Activated CD4-positive, alpha-beta memory T cell treated with anti-CD3 and anti-CD28 coated beads, Interleukin-2, amount 10 ng/mL, durations not matched to agents 7 days and 5 days (primary cell): ENCODE measurements around the gene INPP5F. TPM values are rescaled to one million over a fixed set of nuclear protein-coding genes. Genes with fewer than 3 reads are reported as not detected.
"Not testable (repeated sequence)": the region's sequence is repeated elsewhere in the genome, so short reads cannot be mapped to it uniquely, and the experiment has no call there.

ENCODE experiments used
- CTCF ChIA-PET: fragments of 350-600 bp; sonication (Branson Sonifier 250); formaldehyde crosslinking; loops from one replicate; lab custom pipeline; 2021; ENCODE audit warnings: antibody characterized with exemption, inconsistent platforms; lab: Charles Lee
- POLR2A ChIA-PET: fragments of 350-600 bp; sonication (Branson Sonifier 250); formaldehyde crosslinking; loops from one replicate; lab custom pipeline; 2021; ENCODE audit warnings: antibody characterized with exemption; lab: Charles Lee
- DNase-seq: peaks from one replicate; pipeline ENCODE4 v3.0.0-alpha.2; 2020
- H3K27ac Mint-ChIP-seq: one replicate; pipeline ENCODE4 v1.8.0; 2021; ENCODE audit warnings: mild to moderate bottlenecking, mixed read lengths
- H3K27me3 Mint-ChIP-seq: one replicate; pipeline ENCODE4 v1.8.0; 2021; ENCODE audit warnings: mixed read lengths
- H3K36me3 Mint-ChIP-seq: one replicate; pipeline ENCODE4 v1.8.0; 2021; ENCODE audit warnings: low read depth, mixed read lengths
- H3K4me1 Mint-ChIP-seq: one replicate; pipeline ENCODE4 v1.8.0; 2021; ENCODE audit warnings: mixed read lengths
- H3K4me3 Mint-ChIP-seq: one replicate; pipeline ENCODE4 v1.8.0; 2021; ENCODE audit warnings: mild to moderate bottlenecking, mixed read lengths
- H3K9me3 Mint-ChIP-seq: one replicate; pipeline ENCODE4 v1.8.0; 2021; ENCODE audit warnings: mixed read lengths
- total RNA-seq, 2 experiments: library from RNA; stranded (reverse); gene quantifications; one replicate each; pipeline ENCODE4 v1.2.3, GENCODE V29; 2021

The INPP5F gene
- total RNA-seq, 2 experiments from 2014 or later, result 11.8 to 15.0 TPM

DNA sequence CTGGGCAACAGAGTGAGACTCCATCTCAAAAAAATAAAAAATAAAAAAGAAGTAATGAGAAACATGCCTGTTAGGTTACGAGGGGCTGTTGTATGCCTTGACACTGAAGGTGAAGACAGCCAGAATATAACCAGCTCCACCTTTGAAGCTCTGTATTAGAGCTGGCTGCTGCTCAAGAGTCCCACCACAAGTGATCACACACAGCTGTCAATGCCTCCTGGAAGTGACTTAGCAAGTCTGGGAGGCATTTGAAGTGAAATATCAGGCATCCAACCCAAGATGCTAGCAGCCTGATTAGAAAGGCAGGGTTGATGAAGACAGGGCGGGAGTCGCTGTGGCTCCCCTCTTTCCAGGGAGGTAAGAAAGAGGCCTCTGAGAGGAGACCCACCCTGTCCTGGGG, 34.1 kb upstream of the INPP5F start:
- Mint-ChIP-seq H3K4me1 (peaks cover 28% of the 10 kb centered on the region), H3K4me3 (no peak overlapping the region), H3K27me3 (peaks cover 4% of the 10 kb centered on the region), H3K27ac (no peak overlapping the region), H3K36me3 (peaks cover 3% of the 10 kb centered on the region), H3K9me3 (peaks cover 4% of the 10 kb centered on the region)
- ChIA-PET CTCF (interaction anchor here (0.6 to 1.0 kb wide), 3 partner anchors 10 to 155 kb away, joined by 3 read pairs; no protein-coding TSS in a partner anchor), POLR2A (interaction anchor here (1.5 kb wide), 1 partner anchor 41 kb away, joined by 3 read pairs; the partner anchor contains the start of gene BAG3)
- DNase-seq, result no peak

DNA sequence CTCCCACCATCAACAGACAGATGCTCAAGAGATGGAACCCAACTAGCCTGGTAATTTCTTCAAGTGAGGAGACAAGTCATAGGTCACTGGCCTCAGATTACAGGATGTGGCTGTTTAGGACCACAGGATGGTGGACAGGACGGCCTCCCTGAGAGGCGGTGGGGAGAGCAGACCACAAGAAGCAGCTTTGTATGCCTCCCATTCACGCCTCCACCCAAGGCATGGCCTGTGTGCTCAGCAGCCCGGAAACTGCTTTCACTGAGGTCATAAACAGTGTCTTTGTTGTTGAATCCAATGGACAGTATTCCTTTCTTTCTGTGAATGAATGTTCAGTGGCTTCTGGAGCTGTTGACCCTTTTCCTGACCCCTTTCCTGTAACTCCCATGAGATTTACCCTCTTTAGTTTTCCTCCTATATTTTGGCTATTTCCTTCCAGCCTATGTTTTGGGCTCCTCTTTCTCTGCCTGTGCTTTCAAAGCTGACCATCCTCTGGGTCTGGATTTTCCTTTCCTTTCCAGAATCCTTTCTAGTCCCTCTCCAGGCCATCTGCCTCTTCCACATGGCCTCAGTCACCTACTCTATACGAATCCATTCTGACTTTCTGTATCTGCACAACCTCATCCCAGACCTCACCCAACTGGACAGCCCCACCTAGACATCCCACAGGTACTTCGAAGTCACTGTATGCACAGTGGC, 32.4 kb upstream of the INPP5F start:
- no peak overlapping the region for H3K4me3 Mint-ChIP-seq
- peaks cover 14% of the 10 kb centered on the region for H3K4me1 Mint-ChIP-seq
- H3K27me3 Mint-ChIP-seq, result peaks cover 10% of the 10 kb centered on the region
- DNase-seq, result peak; percentile 30
- ChIA-PET POLR2A (interaction anchor here (1.0 to 1.7 kb wide), 3 partner anchors 10 to 32 kb away, joined by 3 to 5 read pairs (median 3); partner anchors contain the start of gene INPP5F), CTCF (interaction anchor here (0.9 kb wide), 1 partner anchor 11 kb away, joined by 5 read pairs; no protein-coding TSS in a partner anchor)
- peaks cover 4% of the 10 kb centered on the region for H3K9me3 Mint-ChIP-seq
- peaks cover 3% of the 10 kb centered on the region for H3K36me3 Mint-ChIP-seq
- H3K27ac Mint-ChIP-seq, result no peak overlapping the region

DNA sequence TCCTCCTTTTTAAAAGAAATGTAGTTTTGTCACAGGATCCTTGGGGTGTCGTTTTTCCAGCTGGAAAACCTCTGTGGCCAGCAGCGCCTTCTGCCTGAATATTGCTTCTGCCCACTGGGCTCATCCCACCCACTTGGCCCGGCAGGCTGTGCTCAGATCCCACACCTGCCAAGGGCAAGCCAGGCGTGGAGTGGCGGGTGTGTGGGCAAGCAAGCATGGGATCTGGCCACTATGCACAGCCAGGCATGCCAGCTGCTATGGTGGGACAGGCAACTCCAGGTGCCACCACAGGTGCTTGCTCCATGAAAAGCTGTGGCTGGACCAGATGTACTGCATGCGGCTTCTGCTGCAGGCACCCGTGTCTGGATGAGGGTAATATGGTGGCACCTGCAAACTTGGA, 31.2 kb upstream of the INPP5F start:
- H3K27me3 Mint-ChIP-seq, result peaks cover 10% of the 10 kb centered on the region
- H3K4me3 Mint-ChIP-seq, result no peak overlapping the region
- DNase-seq, result no peak
- peaks cover 3% of the 10 kb centered on the region for H3K36me3 Mint-ChIP-seq
- peaks cover 4% of the 10 kb centered on the region for H3K9me3 Mint-ChIP-seq
- CTCF ChIA-PET, result interaction anchor here (0.9 kb wide), 1 partner anchor 10 kb away, joined by 5 read pairs; no protein-coding TSS in a partner anchor
- H3K27ac Mint-ChIP-seq, result no peak overlapping the region
- POLR2A ChIA-PET, result interaction anchor here (0.9 to 1.6 kb wide), 2 partner anchors 8 to 9 kb away, joined by 3 to 4 read pairs; no protein-coding TSS in a partner anchor
- peaks cover 13% of the 10 kb centered on the region for H3K4me1 Mint-ChIP-seq

DNA sequence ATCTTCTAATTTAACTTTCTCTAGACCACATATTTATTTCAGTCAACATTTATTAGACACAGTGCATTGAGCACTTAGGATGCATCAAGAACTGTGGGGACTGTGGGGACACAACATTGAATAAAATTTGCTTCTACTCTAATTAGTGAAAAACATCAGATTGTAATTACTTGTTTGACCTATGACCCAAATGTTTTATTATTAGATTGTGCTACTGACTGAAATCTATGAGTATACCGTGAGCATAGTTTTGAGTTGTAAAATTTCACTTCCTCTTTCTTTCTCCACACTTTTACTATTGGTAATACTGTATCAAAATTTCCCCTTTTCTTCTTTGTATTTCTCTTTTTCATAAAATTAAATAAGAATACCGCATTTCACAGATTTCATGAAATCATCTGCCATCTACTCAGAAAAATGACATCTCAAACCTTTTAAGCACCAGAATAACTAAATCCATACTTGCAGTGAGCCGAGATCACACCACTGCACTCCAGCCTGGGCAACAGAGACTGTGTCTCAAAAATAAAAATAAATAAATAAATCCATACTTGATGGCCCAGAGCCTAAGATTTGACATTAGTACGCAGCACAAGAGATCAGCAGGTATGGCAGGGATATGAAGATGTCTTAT, 25.4 kb upstream of the INPP5F start:
- Mint-ChIP-seq H3K4me3 (no peak overlapping the region), H3K27ac (no peak overlapping the region), H3K27me3 (peaks cover 7% of the 10 kb centered on the region), H3K9me3 (peaks cover under 1% of the 10 kb centered on the region), H3K36me3 (peaks cover 8% of the 10 kb centered on the region), H3K4me1 (peaks cover 31% of the 10 kb centered on the region)
- CTCF ChIA-PET, result interaction anchor here (1.5 kb wide), 1 partner anchor 13 kb away, joined by 4 read pairs; no protein-coding TSS in a partner anchor
- DNase-seq, result no peak
- POLR2A ChIA-PET, result no interaction called here

DNA sequence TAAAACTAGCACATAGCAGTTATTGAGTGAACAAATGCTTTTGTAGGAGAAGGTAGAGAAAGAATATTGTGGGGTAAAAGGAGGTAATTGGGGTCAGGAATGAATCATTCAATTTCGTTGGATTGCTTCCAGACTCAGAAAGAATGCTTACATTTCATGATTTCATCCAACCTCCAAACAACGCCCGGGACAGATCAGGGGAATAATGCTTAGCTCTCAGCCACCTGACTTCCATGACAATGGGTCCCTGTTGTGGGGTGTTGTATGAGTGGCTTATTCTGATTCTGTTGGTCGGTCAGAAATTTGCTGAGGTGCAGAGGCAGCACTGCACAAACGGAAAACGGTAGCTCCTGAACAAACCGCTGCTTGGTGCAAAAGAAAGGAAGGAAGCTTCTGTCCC, 24.0 kb upstream of the INPP5F start:
- Mint-ChIP-seq H3K9me3 (peaks cover 9% of the 10 kb centered on the region), H3K36me3 (peaks cover 18% of the 10 kb centered on the region), H3K27me3 (peaks cover 5% of the 10 kb centered on the region), H3K4me3 (no peak overlapping the region), H3K27ac (no peak overlapping the region), H3K4me1 (peaks cover 42% of the 10 kb centered on the region)
- CTCF ChIA-PET, result interaction anchor here (0.6 to 1.5 kb wide), 7 partner anchors 10 to 492 kb away, joined by 3 to 8 read pairs (median 3); no protein-coding TSS in a partner anchor
- DNase-seq, result no peak
- POLR2A ChIA-PET, result interaction anchor here (1.0 to 1.3 kb wide), 2 partner anchors 14 to 24 kb away, joined by 3 to 4 read pairs; partner anchors contain the start of gene INPP5F

DNA sequence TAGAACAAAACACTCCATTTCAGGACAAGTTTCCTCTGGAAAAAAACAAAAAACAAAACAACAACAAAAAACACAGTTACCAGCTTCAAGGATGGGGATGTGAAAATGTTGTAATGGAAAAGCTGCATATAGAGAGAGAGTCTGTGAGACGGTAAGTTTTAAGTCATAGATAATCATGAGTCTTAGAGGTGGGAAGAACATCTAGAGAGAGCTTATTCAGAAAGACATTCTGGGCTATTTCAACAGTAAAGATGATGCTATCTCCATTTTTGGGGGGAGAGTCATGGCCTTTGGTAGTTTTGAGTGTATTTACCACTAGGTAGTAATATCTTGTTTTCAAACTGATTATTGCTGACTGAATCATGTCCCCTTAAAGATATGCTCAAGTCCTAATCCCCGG, 23.3 kb upstream of the INPP5F start:
- Mint-ChIP-seq H3K36me3 (peaks cover 25% of the 10 kb centered on the region), H3K27me3 (peaks cover 4% of the 10 kb centered on the region), H3K9me3 (peaks cover 16% of the 10 kb centered on the region), H3K27ac (no peak overlapping the region), H3K4me3 (no peak overlapping the region), H3K4me1 (peaks cover 47% of the 10 kb centered on the region)
- DNase-seq, result no peak
- ChIA-PET CTCF (interaction anchor here (0.8 to 1.2 kb wide), 5 partner anchors 11 to 48 kb away, joined by 3 to 8 read pairs (median 3); no protein-coding TSS in a partner anchor), POLR2A (interaction anchor here (1.0 to 1.3 kb wide), 3 partner anchors 7 to 23 kb away, joined by 3 to 4 read pairs (median 3); partner anchors contain the start of gene INPP5F)

DNA sequence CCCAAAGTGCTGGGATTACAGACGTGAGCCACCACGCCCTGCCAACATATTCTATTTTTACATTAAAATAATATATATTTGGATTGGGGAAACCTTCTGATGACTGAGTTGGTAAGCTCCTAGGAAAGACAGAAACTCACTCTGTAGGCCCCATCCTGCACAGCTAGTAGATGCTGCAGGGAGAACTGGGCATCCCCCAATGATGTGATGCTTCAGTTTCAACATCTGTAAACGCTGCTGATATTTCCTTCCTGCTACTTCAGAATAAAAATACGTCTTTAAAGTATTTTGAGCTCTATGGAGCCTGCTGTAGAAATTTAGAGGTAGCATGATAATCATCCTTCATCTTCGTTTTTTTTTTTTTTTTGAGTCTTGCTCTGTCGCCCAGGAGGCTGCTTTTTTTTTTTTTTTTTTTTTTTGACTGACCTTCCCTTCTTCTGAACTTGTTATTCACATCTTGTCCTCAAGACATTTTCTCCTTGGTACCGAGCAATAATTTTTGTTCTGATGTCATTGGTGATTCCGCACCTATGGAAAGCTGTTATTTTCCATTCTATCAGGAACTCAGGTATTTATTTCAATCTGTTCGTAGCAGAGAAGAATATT, 21.8 kb upstream of the INPP5F start:
- POLR2A ChIA-PET, result interaction anchor here (0.7 to 5.8 kb wide), 17 partner anchors 9 to 189 kb away, joined by 3 to 68 read pairs (median 4); partner anchors contain the start of genes BAG3, INPP5F, MCMBP and SEC23IP
- CTCF ChIA-PET, result interaction anchor here (0.6 to 3.9 kb wide), 8 partner anchors 10 to 188 kb away, joined by 3 to 34 read pairs (median 4); partner anchors contain the start of genes INPP5F and SEC23IP
- H3K4me3 Mint-ChIP-seq, result peak overlapping the region; percentile 72
- H3K27ac Mint-ChIP-seq, result peak overlapping the region; percentile 92
- DNase-seq, result no peak
- H3K4me1 Mint-ChIP-seq, result peaks cover 53% of the 10 kb centered on the region
- H3K27me3 Mint-ChIP-seq, result no peaks in the 10 kb centered on the region
- peaks cover 29% of the 10 kb centered on the region for H3K36me3 Mint-ChIP-seq
- H3K9me3 Mint-ChIP-seq, result peaks cover 21% of the 10 kb centered on the region

DNA sequence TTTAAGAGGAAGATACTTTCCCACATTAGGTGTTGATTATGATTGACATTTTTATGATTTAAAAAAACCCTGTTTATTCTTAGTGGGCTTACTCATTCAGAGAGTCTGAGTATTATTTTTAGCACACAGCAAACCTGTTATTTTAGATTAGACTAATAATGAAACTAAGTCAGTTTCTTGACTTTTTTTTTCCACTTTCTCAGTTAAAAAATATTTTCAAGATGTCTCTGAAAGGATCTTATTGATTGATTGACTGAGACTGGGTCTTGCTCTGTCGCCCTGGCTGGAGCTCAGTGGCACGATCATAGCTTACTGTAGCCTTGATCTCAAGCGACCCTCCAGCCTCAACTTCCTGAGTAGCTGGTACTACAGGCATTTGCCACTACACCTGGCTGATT, 20.4 kb upstream of the INPP5F start:
- peaks cover 34% of the 10 kb centered on the region for H3K36me3 Mint-ChIP-seq
- ChIA-PET POLR2A (interaction anchor here (0.9 to 5.8 kb wide), 9 partner anchors 9 to 187 kb away, joined by 3 to 68 read pairs (median 4); partner anchors contain the start of genes INPP5F, MCMBP and SEC23IP), CTCF (interaction anchor here (0.7 to 3.9 kb wide), 8 partner anchors 11 to 387 kb away, joined by 3 to 34 read pairs (median 4); partner anchors contain the start of genes INPP5F and SEC23IP)
- H3K4me1 Mint-ChIP-seq, result peaks cover 57% of the 10 kb centered on the region
- peak overlapping the region; percentile 92 for H3K27ac Mint-ChIP-seq
- no peak for DNase-seq
- peaks cover 32% of the 10 kb centered on the region for H3K9me3 Mint-ChIP-seq
- no peaks in the 10 kb centered on the region for H3K27me3 Mint-ChIP-seq
- H3K4me3 Mint-ChIP-seq, result peak overlapping the region; percentile 72

DNA sequence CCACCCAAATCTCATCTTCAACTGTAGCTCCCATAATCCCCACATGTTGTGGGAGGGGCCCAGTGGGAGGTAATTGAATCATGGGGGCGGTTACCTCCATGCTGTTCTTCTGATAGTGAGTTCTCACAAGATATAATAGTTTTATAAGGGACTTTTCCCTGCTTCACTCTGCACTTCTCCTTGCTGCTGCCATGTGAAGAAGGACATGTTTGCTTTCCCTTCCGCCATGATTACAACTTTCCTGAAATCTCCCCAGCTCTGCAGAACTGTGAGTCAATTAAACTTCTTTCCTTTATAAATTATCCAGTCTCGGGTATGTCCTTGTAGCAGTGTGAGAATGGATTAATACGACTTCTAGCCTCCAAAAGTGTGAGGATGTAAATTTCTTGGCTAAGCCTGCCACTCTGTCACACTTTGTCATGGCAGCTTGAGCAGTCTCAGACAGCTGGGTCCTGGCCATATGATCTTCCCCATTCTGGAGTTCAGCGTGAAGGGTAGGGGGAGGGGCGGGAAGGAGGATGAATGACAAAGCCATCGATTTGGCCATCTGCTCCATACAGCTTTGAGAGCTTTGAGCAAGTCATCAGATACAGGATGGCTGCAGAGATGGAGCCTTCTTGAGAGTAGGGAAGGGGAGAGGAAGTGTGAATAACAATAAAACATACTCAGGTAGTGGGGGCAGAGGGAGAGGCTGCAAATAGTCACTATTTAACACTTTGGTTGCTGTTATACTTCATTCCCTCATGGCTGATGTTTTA, 19.1 kb upstream of the INPP5F start:
- Mint-ChIP-seq H3K4me3 (no peak overlapping the region), H3K9me3 (peaks cover 41% of the 10 kb centered on the region), H3K4me1 (peaks cover 53% of the 10 kb centered on the region), H3K27ac (peak overlapping the region; percentile 92), H3K27me3 (no peaks in the 10 kb centered on the region), H3K36me3 (peaks cover 42% of the 10 kb centered on the region)
- ChIA-PET CTCF (interaction anchor here (1.2 to 3.9 kb wide), 3 partner anchors 19 to 105 kb away, joined by 3 to 34 read pairs (median 19); partner anchors contain the start of gene INPP5F), POLR2A (interaction anchor here (1.0 to 5.8 kb wide), 3 partner anchors 19 to 166 kb away, joined by 3 to 68 read pairs (median 19); partner anchors contain the start of genes INPP5F and MCMBP)
- DNase-seq, result no peak

DNA sequence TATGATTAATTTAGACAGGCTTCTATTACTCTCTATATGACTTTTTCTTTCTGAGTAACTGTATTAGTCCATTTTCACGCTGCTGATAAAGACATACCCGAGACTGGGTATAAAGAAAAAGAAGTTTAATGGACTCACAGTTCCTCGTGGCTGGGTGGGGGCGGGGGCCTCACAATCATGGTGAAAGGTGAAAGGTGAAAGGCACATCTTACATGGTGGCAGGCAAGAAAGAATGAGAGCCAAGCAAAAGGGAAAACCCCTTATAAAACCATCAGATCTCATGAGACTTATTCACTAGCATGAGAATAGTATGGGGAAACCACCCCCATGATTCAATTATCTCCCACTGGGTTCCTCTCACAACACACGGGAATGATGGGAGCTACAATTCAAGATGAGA, 18.5 kb upstream of the INPP5F start:
- H3K9me3 Mint-ChIP-seq, result peaks cover 41% of the 10 kb centered on the region
- H3K4me1 Mint-ChIP-seq, result peaks cover 53% of the 10 kb centered on the region
- DNase-seq, H3K4me3 Mint-ChIP-seq, H3K27me3 Mint-ChIP-seq: not testable (repeated sequence)
- ChIA-PET CTCF (interaction anchor here (1.0 to 3.9 kb wide), 2 partner anchors 19 to 22 kb away, joined by 3 to 34 read pairs; partner anchors contain the start of gene INPP5F), POLR2A (interaction anchor here (1.0 to 5.8 kb wide), 2 partner anchors 11 to 18 kb away, joined by 3 to 68 read pairs; partner anchors contain the start of gene INPP5F)
- H3K27ac Mint-ChIP-seq, result peak overlapping the region; percentile 23
- H3K36me3 Mint-ChIP-seq, result peaks cover 42% of the 10 kb centered on the region

DNA sequence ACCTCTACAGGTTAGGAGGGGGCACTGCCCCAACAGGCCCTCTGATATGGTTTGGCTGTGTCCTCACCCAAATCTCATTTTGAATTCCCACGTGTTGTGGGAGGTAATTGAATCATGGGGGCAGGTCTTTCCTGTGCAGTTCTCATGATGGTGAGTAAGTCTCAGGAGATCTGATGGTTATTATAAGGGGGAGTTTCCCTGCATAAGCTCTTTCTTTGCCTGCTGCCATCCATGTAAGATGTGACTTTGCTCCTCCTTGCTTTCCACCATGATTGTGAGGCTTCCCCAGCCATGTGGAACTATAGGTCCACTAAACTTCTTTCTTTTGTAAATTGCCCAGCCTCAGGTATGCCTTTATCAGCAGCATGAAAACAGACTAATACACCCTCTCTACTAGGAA, 14.9 kb upstream of the INPP5F start:
- H3K27me3 Mint-ChIP-seq, H3K4me3 Mint-ChIP-seq, POLR2A ChIA-PET, DNase-seq, H3K27ac Mint-ChIP-seq, CTCF ChIA-PET: not testable (repeated sequence)
- Mint-ChIP-seq H3K36me3 (peaks cover 33% of the 10 kb centered on the region), H3K4me1 (peaks cover 25% of the 10 kb centered on the region), H3K9me3 (peaks cover 43% of the 10 kb centered on the region)
